HEK293 (cell line): ENCODE results near the gene MTMR11.
A peak's percentile ranks its signal among the peaks of the same experiment; 100 is the strongest.

ENCODE experiments used
- AEBP2 ChIP-seq: fragments of 450-650 bp; formaldehyde crosslinking; IDR thresholded peaks from 2 replicates; pipeline ENCODE4 v1.5.1; 2016; ENCODE audit warnings: missing biosample characterization, missing genetic modification characterization, borderline replicate concordance
- HOXC10 ChIP-seq: sonication (generic); formaldehyde crosslinking; IDR thresholded peaks from 2 replicates; pipeline ENCODE4 v1.8.1; 2023; ENCODE audit warnings: mild to moderate bottlenecking, missing genetic modification reagents
- KLF16 ChIP-seq: fragments of 450-650 bp; formaldehyde crosslinking; IDR thresholded peaks from 2 replicates; pipeline ENCODE4 v1.5.1; 2017; ENCODE audit warnings: missing biosample characterization, missing genetic modification characterization
- PATZ1 ChIP-seq: fragments of 450-650 bp; formaldehyde crosslinking; IDR thresholded peaks from 2 replicates; pipeline ENCODE4 v1.5.1; 2016; ENCODE audit warnings: missing biosample characterization, missing genetic modification characterization
- SP3 ChIP-seq: fragments of 450-650 bp; formaldehyde crosslinking; IDR thresholded peaks from 2 replicates; pipeline ENCODE4 v1.5.1; 2016; ENCODE audit warnings: missing biosample characterization, missing genetic modification characterization
- SP7 ChIP-seq: fragments of 450-650 bp; formaldehyde crosslinking; IDR thresholded peaks from 2 replicates; pipeline ENCODE4 v1.5.1; 2016; ENCODE audit warnings: missing biosample characterization, missing genetic modification characterization
- TRIM28 ChIP-seq: IDR thresholded peaks from 2 replicates; pipeline ENCODE4 v1.6.1; 2011; ENCODE audit warnings: low read length, control low read depth, borderline replicate concordance
- ZBTB26 ChIP-seq: fragments of 450-650 bp; formaldehyde crosslinking; optimal IDR thresholded peaks from 2 replicates; pipeline ENCODE3; 2016; ENCODE audit warnings: missing biosample characterization, mild to moderate bottlenecking, missing genetic modification characterization
- ZBTB7A ChIP-seq: fragments of 450-650 bp; formaldehyde crosslinking; IDR thresholded peaks from 2 replicates; pipeline ENCODE4 v1.5.1; 2016; ENCODE audit warnings: low read depth, missing biosample characterization, missing genetic modification characterization
- ZNF146 ChIP-seq: fragments of 450-650 bp; formaldehyde crosslinking; IDR thresholded peaks from 2 replicates; pipeline ENCODE4 v1.5.1; 2016; ENCODE audit warnings: missing biosample characterization, missing genetic modification characterization
- ZNF155 ChIP-seq: fragments of 450-650 bp; formaldehyde crosslinking; IDR thresholded peaks from 2 replicates; pipeline ENCODE4 v1.5.1; 2016; ENCODE audit warnings: missing biosample characterization, missing genetic modification characterization
- ZNF202 ChIP-seq: fragments of 450-650 bp; formaldehyde crosslinking; IDR thresholded peaks from 2 replicates; pipeline ENCODE4 v1.5.1; 2016; ENCODE audit warnings: missing biosample characterization, missing genetic modification characterization, borderline replicate concordance
- ZNF266 ChIP-seq: fragments of 450-650 bp; formaldehyde crosslinking; IDR thresholded peaks from 2 replicates; pipeline ENCODE4 v1.5.1; 2016; ENCODE audit warnings: missing biosample characterization, missing genetic modification characterization, low read depth
- ZNF302 ChIP-seq: fragments of 450-650 bp; formaldehyde crosslinking; IDR thresholded peaks from 2 replicates; pipeline ENCODE4 v1.5.1; 2016; ENCODE audit warnings: missing biosample characterization, missing genetic modification characterization, low read depth
- ZNF426 ChIP-seq: fragments of 450-650 bp; formaldehyde crosslinking; IDR thresholded peaks from 2 replicates; pipeline ENCODE4 v1.5.1; 2017; ENCODE audit warnings: missing biosample characterization, missing genetic modification characterization, mild to moderate bottlenecking, inconsistent platforms, moderate library complexity
- TF ChIP-seq, protein P1 (sequence below): fragments of 450-650 bp; formaldehyde crosslinking; IDR thresholded peaks from 2 replicates; pipeline ENCODE4 v1.5.1; 2016; ENCODE audit warnings: missing biosample characterization, missing genetic modification characterization, borderline replicate concordance
- TF ChIP-seq, protein P2 (sequence below): fragments of 450-650 bp; formaldehyde crosslinking; IDR thresholded peaks from 2 replicates; pipeline ENCODE4 v1.5.1; 2016; ENCODE audit warnings: missing biosample characterization, missing genetic modification characterization
- TF ChIP-seq, protein P3 (sequence below): fragments of 450-650 bp; formaldehyde crosslinking; IDR thresholded peaks from 2 replicates; pipeline ENCODE4 v1.5.1; 2016; ENCODE audit warnings: missing biosample characterization, missing genetic modification characterization
- TF ChIP-seq, protein P4 (sequence below): fragments of 450-650 bp; formaldehyde crosslinking; IDR thresholded peaks from 2 replicates; pipeline ENCODE4; 2016; ENCODE audit warnings: missing biosample characterization, missing genetic modification characterization
- TF ChIP-seq, protein P5 (sequence below): IDR thresholded peaks from 2 replicates; pipeline ENCODE4 v1.6.1; 2011; ENCODE audit warnings: mild to moderate bottlenecking, low read depth, low read length, borderline replicate concordance

The MTMR11 gene

DNA sequence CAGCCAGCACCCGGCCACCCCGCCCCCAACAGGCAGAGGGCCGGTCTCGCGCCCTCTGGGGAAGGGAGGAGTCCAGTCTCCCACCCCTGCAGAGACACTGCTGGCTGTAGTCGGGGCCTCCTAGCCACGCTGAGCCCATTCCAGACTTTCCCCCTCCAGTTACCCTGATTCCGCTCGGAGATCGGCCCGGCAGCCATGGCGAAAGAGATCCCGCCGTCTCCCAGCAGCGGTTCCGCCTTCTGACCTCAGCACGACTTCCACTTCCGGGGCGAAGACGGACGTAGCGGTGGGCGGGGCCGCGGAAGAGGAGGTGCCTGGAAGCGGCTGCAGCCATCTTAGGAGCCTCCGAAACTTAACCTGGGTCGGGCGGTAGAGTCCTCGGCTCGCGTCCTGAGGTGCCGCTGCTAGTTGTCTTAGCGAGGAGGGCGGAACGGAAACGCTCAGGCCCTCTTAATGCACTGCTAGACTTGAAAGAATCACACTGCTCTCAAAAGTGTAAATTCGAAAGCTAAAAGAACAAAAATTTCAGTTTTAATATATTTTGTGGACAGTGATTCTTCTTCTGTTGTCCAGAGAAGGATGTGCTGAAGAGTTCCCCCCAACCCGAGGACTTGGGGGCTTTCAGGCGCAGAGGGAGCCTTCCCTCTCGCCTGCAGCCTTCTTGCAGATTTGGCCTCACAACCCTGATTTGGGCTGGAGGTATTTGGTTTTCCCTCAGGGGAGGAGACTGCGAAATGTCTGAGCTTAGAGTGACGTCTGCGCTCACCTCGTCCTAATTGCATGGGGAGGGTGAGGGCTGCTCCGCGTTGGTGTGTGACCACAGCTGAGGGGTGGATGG is 8.9 kb downstream of the MTMR11 start, which contains the start of gene SF3B4 (continued):
- no peak for TF ChIP-seq ZNF266 (tag by site-specific recombination)
- TF ChIP-seq ZNF155 (tag by site-specific recombination) = no peak
- TF ChIP-seq, protein P1, sequence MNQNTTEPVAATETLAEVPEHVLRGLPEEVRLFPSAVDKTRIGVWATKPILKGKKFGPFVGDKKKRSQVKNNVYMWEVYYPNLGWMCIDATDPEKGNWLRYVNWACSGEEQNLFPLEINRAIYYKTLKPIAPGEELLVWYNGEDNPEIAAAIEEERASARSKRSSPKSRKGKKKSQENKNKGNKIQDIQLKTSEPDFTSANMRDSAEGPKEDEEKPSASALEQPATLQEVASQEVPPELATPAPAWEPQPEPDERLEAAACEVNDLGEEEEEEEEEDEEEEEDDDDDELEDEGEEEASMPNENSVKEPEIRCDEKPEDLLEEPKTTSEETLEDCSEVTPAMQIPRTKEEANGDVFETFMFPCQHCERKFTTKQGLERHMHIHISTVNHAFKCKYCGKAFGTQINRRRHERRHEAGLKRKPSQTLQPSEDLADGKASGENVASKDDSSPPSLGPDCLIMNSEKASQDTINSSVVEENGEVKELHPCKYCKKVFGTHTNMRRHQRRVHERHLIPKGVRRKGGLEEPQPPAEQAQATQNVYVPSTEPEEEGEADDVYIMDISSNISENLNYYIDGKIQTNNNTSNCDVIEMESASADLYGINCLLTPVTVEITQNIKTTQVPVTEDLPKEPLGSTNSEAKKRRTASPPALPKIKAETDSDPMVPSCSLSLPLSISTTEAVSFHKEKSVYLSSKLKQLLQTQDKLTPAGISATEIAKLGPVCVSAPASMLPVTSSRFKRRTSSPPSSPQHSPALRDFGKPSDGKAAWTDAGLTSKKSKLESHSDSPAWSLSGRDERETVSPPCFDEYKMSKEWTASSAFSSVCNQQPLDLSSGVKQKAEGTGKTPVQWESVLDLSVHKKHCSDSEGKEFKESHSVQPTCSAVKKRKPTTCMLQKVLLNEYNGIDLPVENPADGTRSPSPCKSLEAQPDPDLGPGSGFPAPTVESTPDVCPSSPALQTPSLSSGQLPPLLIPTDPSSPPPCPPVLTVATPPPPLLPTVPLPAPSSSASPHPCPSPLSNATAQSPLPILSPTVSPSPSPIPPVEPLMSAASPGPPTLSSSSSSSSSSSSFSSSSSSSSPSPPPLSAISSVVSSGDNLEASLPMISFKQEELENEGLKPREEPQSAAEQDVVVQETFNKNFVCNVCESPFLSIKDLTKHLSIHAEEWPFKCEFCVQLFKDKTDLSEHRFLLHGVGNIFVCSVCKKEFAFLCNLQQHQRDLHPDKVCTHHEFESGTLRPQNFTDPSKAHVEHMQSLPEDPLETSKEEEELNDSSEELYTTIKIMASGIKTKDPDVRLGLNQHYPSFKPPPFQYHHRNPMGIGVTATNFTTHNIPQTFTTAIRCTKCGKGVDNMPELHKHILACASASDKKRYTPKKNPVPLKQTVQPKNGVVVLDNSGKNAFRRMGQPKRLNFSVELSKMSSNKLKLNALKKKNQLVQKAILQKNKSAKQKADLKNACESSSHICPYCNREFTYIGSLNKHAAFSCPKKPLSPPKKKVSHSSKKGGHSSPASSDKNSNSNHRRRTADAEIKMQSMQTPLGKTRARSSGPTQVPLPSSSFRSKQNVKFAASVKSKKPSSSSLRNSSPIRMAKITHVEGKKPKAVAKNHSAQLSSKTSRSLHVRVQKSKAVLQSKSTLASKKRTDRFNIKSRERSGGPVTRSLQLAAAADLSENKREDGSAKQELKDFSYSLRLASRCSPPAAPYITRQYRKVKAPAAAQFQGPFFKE (tag by site-specific recombination) = no peak
- TF ChIP-seq, protein P2, sequence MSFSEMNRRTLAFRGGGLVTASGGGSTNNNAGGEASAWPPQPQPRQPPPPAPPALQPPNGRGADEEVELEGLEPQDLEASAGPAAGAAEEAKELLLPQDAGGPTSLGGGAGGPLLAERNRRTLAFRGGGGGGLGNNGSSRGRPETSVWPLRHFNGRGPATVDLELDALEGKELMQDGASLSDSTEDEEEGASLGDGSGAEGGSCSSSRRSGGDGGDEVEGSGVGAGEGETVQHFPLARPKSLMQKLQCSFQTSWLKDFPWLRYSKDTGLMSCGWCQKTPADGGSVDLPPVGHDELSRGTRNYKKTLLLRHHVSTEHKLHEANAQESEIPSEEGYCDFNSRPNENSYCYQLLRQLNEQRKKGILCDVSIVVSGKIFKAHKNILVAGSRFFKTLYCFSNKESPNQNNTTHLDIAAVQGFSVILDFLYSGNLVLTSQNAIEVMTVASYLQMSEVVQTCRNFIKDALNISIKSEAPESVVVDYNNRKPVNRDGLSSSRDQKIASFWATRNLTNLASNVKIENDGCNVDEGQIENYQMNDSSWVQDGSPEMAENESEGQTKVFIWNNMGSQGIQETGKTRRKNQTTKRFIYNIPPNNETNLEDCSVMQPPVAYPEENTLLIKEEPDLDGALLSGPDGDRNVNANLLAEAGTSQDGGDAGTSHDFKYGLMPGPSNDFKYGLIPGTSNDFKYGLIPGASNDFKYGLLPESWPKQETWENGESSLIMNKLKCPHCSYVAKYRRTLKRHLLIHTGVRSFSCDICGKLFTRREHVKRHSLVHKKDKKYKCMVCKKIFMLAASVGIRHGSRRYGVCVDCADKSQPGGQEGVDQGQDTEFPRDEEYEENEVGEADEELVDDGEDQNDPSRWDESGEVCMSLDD (tag by site-specific recombination) = no peak
- TF ChIP-seq ZNF202 (tag by site-specific recombination) = no peak
- no peak for TF ChIP-seq ZNF426 (tag by site-specific recombination)
- 0 out of 2 replicates have a peak, but pooled peaks have one; percentile 51 for TF ChIP-seq TRIM28
- peak; percentile 71 for TF ChIP-seq KLF16 (tag by site-specific recombination)
- TF ChIP-seq, protein P3, sequence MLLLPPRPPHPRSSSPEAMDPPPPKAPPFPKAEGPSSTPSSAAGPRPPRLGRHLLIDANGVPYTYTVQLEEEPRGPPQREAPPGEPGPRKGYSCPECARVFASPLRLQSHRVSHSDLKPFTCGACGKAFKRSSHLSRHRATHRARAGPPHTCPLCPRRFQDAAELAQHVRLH = no peak
- peak; percentile 99 for TF ChIP-seq SP3
- TF ChIP-seq, protein P4, sequence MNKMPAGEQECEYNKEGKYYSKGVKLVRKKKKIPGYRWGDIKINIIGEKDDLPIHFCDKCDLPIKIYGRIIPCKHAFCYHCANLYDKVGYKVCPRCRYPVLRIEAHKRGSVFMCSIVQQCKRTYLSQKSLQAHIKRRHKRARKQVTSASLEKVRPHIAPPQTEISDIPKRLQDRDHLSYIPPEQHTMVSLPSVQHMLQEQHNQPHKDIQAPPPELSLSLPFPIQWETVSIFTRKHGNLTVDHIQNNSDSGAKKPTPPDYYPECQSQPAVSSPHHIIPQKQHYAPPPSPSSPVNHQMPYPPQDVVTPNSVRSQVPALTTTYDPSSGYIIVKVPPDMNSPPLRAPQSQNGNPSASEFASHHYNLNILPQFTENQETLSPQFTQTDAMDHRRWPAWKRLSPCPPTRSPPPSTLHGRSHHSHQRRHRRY = no peak
- TF ChIP-seq AEBP2 (tag by site-specific recombination) = no peak
- TF ChIP-seq HOXC10 = no peak
- TF ChIP-seq ZNF146 (tag by site-specific recombination) = no peak
- peak; percentile 43 for TF ChIP-seq PATZ1
- TF ChIP-seq SP7 (tag by site-specific recombination) = peak; percentile 65
- TF ChIP-seq ZBTB7A (tag by site-specific recombination) = no peak
- TF ChIP-seq ZNF302 (tag by site-specific recombination) = no peak
- TF ChIP-seq, protein P5, sequence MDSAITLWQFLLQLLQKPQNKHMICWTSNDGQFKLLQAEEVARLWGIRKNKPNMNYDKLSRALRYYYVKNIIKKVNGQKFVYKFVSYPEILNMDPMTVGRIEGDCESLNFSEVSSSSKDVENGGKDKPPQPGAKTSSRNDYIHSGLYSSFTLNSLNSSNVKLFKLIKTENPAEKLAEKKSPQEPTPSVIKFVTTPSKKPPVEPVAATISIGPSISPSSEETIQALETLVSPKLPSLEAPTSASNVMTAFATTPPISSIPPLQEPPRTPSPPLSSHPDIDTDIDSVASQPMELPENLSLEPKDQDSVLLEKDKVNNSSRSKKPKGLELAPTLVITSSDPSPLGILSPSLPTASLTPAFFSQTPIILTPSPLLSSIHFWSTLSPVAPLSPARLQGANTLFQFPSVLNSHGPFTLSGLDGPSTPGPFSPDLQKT = no peak; the same call in 1 of the 2 replicates
- peak; percentile 41 for TF ChIP-seq ZBTB26 (tag by site-specific recombination)
